Activated naive CD4-positive, alpha-beta T cell treated with anti-CD3 and anti-CD28 coated beads, Interleukin-2, amount 50 U/mL, for 72 hours (primary cell): ENCODE data around the gene TTC34. TPM values are rescaled to one million over a fixed set of nuclear protein-coding genes. Genes with fewer than 3 reads are reported as not detected.
A peak's percentile ranks its signal among the peaks of the same experiment; 100 is the strongest.
"Not testable (repeated sequence)": the region's sequence is repeated elsewhere in the genome, so short reads cannot be mapped to it uniquely, and the experiment has no call there.

Source experiments
- ATAC-seq, 2 donors: fragments of 150-1000 bp; cut with Tn5 transposase; 2 replicates each; pipeline ENCODE4 v1.10.0; 2021; ENCODE audit warnings: mild to moderate bottlenecking in 2 of 2, moderate library complexity in 2 of 2
- DNase-seq, 2 donors: peaks; one replicate each; pipeline ENCODE4 v3.0.0; 2021 to 2022; ENCODE audit warnings: low spot score in 2 of 2
- H3K27ac Mint-ChIP-seq, 2 donors: one replicate each; pipeline ENCODE4 v1.8.0; 2022; ENCODE audit warnings: mild to moderate bottlenecking in 2 of 2, mixed read lengths in 2 of 2
- H3K36me3 Mint-ChIP-seq, 2 donors: one replicate each; pipeline ENCODE4 v1.8.0; 2022; ENCODE audit warnings: mixed read lengths in 2 of 2
- H3K9me3 Mint-ChIP-seq, 2 donors: one replicate each; pipeline ENCODE4 v1.8.0; 2022; ENCODE audit warnings: mixed read lengths in 2 of 2
- total RNA-seq, 2 donors: library from RNA; stranded (reverse); gene quantifications; one replicate each; pipeline ENCODE4 v1.2.3, GENCODE V29; 2022

Gene TTC34
- total RNA-seq, 2 donors from 2014 or later: 0.80 to 1.3 TPM

DNA sequence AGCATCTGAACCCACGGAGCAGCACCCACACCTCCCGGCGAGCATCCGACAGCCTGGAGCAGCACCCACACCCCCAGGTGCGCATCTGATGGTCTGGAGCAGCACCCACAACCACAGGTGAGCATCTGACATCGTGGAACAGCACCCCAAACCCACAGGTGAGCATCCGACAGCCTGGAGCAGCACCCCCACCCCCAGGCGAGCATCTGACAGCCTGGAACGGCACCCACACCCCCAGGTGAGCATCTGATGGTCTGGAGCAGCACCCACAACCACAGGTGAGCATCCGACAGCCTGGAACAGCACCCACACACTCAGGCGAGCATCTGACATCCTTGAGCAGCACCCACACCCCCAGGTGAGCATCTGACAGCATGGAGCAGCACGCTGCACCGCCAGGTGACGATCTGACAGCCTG is 114.3 kb downstream of the TTC34 start:
- not testable (repeated sequence) for ATAC-seq, H3K36me3 Mint-ChIP-seq, DNase-seq, H3K9me3 Mint-ChIP-seq
- peak overlapping the region in 1 of 2 donors; percentile 37 for H3K27ac Mint-ChIP-seq

DNA sequence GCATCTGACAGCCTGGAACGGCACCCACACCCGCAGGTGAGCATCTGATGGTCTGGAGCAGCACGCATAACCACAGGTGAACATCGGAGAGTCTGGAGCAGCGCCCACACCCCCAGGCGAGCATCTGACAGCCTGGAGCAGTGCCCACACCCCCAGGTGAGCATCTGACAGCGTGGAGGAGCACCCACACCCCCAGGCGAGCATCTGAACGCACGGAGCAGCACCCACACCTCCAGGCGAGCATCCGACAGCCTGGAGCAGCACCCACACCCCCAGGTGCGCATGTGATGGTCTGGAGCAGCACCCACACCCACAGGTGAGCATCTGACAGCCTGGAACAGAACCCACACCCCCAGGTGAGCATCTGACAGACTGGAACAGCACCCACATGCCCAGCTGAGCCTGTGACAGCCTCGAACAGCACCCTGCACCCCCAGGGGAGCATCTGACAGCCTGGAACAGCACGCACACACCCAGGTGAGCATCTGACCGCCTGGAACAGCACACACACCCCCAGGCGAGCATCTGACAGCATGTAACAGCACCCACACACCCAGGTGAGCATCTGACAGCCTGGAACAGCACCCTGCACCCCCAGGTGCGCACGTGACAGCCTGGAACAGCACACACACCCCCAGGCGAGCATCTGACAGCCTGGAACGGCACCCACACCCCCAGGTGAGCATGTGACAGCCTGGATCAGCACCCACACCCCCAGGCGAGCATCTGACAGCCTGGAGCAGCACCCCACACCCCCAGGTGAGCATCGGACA is 115.2 kb downstream of the TTC34 start:
- ATAC-seq, H3K27ac Mint-ChIP-seq, H3K36me3 Mint-ChIP-seq, DNase-seq, H3K9me3 Mint-ChIP-seq: not testable (repeated sequence)

DNA sequence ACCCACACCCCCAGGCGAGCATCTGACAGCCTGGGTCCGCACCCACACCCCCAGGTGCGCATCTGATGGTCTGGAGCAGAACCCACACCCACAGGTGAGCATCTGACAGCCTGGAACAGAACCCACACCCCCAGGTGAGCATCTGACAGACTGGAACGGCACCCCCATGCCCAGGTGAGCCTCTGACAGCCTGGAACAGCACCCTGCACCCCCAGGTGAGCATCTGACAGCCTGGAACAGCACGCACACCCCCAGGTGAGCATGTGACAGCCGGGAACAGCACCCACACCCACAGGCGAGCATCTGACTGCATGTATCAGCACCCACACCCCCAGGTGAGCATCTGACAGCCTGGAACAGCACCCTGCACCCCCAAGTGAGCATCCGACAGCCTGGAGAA is 115.8 kb downstream of the TTC34 start:
- not testable (repeated sequence) for DNase-seq, H3K36me3 Mint-ChIP-seq, H3K9me3 Mint-ChIP-seq, ATAC-seq, H3K27ac Mint-ChIP-seq

DNA sequence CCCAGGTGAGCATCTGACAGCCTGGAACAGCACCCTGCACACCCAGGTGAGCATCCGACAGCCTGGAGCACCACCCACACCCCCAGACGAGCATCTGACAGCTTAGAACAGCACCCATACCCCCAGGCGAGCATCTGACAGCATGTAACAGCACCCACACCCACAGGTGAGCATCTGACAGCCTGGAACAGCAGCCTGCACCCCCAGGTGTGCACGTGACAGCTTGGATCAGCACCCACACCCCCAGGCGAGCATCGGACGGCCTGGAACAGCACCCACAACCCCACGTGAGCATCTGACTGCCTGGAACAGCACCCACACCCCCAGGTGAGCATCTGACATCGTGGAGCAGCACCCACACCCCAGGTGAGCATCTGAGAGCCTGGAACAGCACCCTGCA is 116.6 kb downstream of the TTC34 start:
- not testable (repeated sequence) for H3K9me3 Mint-ChIP-seq, H3K36me3 Mint-ChIP-seq, ATAC-seq, H3K27ac Mint-ChIP-seq, DNase-seq

DNA sequence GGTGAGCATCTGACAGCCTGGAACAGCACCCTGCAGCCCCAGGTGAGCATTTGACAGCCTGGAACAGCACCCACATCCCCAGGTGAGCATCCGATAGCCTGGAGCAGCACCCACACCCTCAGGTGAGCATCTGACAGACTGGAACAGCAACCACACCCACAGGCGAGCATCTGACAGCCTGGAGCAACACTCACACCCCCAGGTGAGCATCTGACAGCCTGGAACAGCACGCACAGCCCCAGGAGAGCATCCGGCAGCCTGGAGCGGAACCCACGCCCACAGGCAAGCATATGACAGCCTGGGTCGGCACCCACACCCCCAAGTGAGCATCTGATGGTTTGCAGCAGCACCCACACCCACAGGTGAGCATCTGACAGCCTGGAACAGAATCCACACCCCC is 117.5 kb downstream of the TTC34 start:
- H3K9me3 Mint-ChIP-seq, ATAC-seq, H3K36me3 Mint-ChIP-seq, H3K27ac Mint-ChIP-seq: not testable (repeated sequence)
- peak in 1 of 2 donors; percentile 67 for DNase-seq

DNA sequence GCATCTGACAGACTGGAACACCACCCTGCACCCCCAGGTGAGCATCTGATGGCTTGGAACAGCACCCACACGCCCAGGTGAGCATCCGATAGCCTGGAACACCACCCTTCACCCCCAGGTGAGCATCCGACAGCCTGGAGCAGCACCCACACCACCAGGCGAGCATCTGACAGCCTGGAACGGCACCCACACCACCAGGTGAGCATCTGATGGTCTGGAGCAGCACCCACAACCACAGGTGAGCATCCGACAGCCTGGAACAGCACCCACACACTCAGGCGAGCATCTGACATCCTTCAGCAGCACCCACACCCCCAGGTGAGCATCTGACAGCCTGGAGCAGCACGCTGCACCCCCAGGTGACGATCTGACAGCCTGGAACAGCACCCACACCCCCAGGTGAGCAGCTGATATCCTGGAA is 118.2 kb downstream of the TTC34 start:
- not testable (repeated sequence) for H3K27ac Mint-ChIP-seq, H3K9me3 Mint-ChIP-seq, H3K36me3 Mint-ChIP-seq, ATAC-seq, DNase-seq

DNA sequence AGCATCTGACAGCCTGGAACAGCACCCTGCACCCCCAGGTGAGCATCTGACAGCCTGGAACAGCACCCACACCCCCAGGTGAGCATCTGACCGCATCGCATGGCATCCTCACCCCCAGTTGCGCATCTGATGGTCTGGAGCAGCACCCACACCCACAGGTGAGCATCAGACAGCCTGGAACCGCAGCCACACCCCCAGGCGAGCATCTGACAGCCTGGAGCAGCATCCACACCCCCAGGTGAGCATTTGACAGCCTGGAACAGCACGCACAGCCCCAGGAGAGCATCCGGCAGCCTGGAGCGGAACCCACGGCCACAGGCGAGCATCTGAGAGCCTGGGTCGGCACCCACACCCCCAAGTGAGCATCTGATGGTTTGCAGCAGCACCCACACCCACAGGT is 118.6 kb downstream of the TTC34 start:
- not testable (repeated sequence) for H3K27ac Mint-ChIP-seq

DNA sequence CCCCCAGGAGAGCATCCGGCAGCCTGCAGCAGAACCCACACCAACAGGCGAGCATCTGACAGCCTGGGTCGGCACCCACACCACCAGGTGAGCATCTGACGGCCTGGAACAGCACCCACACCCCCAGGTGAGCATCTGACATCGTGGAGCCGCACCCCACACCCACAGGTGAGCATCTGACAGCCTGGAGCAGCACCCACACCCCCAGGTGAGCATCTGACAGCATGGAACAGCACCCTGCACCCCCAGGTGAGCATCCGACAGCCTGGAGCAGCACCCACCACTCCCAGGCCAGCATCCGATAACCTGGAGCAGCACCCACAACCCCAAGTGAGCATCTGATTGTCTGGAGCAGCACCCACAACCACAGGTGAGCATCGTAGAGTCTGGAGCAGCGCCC is 124.8 kb downstream of the TTC34 start:
- ATAC-seq, H3K36me3 Mint-ChIP-seq, DNase-seq, H3K9me3 Mint-ChIP-seq, H3K27ac Mint-ChIP-seq: not testable (repeated sequence)

More for the DNA sequence above, 118.6 kb downstream of the TTC34 start:
- not testable (repeated sequence) for H3K36me3 Mint-ChIP-seq, H3K9me3 Mint-ChIP-seq, DNase-seq, ATAC-seq

DNA sequence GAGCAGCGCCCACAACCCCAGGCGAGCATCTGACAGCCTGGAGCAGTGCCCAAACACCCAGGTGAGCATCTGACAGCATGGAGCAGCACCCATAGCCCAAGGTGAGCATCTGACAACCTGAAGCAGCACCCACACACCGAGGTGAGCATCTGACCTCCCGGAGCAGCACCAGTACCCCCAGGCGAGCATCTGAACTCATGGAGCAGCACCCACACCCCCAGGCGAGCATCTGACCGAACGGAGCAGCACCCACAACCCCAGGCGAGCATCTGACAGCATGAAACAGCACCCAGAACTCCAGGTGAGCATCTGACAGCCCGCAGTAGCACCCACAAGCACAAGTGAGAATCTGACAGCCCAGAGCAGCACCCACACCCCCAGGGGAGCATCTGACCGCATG is 129.8 kb downstream of the TTC34 start:
- H3K36me3 Mint-ChIP-seq, ATAC-seq, H3K9me3 Mint-ChIP-seq, H3K27ac Mint-ChIP-seq, DNase-seq: not testable (repeated sequence)

DNA sequence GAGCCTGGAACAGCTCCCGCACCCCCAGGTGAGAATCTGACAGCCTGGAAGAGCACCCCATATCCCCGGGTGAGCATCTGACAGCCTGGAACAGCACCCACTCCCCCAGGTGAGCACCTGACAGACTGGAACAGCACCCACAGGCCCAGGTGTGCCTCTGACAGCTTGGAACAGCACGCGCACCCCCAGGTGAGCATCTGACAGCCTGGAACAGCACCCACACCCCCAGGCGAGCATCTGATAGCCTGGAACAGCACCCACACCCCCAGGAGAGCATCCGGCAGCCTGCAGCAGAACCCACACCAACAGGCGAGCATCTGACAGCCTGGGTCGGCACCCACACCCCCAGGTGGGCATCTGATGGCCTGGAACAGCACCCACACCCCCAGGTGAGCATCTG is 141.7 kb downstream of the TTC34 start:
- not testable (repeated sequence) for H3K9me3 Mint-ChIP-seq, H3K27ac Mint-ChIP-seq, ATAC-seq, H3K36me3 Mint-ChIP-seq
- DNase-seq: peak; percentile 4 to 67

DNA sequence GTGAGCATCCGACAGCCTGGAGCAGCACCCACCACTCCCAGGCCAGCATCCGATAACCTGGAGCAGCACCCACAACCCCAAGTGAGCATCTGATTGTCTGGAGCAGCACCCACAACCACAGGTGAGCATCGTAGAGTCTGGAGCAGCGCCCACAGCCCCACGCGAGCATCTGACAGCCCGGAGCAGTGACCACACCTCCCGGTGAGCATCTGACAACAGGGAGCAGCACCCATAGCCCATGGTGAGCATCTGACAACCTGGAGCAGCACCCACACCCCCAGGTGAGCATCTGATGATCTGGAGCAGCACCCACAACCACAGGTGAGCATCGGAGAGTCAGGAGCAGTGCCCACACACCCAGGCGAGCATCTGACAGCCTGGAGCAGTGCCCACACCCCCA is 143.6 kb downstream of the TTC34 start:
- not testable (repeated sequence) for H3K36me3 Mint-ChIP-seq, ATAC-seq, H3K27ac Mint-ChIP-seq, H3K9me3 Mint-ChIP-seq
- DNase-seq: peak in 1 of 2 donors; percentile 62

DNA sequence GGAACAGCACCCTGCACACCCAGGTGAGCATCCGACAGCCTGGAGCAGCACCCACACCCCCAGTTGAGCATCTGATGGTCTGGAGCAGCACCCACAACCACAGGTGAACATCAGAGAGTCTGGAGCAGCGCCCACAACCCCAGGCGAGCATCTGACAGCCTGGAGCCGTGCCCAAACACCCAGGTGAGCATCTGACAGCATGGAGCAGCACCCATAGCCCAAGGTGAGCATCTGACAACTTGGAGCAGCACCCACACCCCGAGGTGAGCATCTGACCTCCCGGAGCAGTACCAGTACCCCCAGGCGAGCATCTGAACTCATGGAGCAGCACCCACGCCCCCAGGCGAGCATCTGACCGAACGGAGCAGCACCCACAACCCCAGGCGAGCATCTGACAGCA is 144.4 kb downstream of the TTC34 start:
- ATAC-seq, H3K36me3 Mint-ChIP-seq, H3K9me3 Mint-ChIP-seq, H3K27ac Mint-ChIP-seq: not testable (repeated sequence)
- DNase-seq: peak; percentile 2 to 54

DNA sequence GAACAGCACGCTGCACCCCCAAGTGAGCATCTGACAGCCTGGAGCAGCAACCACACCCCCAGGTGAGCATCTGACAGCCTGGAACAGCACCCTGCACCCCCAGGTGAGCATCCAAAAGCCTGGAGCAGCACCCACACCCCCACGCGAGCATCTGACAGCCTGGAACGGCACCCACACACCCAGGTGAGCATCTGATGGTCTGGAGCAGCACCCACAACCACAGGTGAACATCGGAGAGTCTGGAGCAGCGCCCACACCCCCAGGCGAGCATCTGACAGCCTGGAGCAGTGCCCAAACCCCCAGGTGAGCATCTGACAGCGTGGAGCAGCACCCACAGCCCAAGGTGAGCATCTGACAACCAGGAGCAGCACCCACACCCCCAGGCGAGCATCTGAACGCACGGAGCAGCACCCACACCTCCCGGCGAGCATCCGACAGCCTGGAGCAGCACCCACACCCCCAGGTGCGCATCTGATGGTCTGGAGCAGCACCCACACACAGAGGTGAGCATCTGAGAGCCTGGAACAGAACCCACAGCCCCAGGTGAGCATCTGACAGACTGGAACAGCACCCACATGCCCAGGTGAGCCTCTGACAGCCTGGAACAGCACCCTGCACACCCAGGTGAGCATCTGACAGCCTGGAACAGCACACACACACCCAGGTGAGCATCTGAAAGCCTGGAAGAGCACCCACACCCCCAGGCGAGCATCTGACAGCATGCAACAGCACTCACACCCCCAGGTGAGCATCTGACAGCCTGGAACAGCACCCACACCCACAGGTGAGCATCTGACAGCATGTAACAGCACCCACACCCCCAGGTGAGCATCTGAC is 145.7 kb downstream of the TTC34 start:
- ATAC-seq, H3K36me3 Mint-ChIP-seq, H3K9me3 Mint-ChIP-seq: not testable (repeated sequence)
- H3K27ac Mint-ChIP-seq: peak overlapping the region in 1 of 2 donors; percentile 36
- DNase-seq: peak in 1 of 2 donors; percentile 5

DNA sequence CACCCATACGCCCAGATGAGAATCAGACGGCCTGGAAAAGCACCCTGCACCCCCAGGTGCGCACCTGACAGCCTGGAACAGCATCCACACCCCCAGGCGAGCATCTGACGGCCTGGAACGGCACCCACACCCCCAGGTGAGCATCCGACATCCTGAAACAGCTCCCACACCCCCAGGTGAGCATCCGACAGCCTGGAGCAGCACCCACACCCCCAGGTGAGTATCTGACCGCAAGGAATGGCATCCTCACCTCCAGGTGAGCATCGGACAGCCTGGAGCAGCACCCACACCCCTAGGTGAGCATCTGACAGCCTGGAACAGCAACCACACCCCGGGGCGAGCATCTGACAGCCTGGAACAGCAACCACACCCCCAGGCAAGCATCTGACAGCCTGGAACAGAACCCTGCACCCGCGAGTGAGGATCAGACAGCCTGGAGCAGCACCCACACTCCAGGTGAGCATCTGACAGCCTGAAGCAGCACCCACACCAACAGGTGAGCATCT is 147.0 kb downstream of the TTC34 start:
- H3K9me3 Mint-ChIP-seq, ATAC-seq, H3K36me3 Mint-ChIP-seq, DNase-seq: not testable (repeated sequence)
- peak overlapping the region; percentile 7 to 31 for H3K27ac Mint-ChIP-seq

DNA sequence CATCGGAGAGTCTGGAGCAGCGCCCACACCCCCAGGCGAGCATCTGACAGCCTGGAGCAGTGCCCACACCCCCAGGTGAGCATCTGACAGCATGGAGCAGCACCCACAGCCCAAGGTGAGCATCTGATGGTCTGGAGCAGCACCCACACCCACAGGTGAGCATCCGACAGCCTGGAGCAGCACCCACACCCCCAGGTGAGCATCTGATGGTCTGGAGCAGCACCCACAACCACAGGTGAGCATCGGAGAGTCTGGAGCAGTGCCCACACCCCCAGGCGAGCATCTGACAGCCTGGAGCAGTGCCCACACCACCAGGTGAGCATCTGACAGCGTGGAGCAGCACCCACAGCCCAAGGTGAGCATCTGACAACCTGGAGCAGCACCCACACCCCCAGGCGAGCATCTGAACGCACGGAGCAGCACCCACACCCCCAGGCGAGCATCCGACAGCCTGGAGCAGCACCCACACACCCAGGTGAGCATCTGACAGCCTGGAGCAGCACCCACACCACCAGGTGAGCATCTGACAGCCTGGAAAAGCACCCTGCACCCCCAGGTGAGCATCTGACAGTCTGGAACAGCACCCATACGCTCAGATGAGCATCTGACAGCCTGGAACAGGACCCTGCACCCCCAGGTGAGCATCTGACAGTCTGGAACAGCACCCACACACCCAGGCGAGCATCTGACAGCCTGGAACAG is 147.6 kb downstream of the TTC34 start:
- not testable (repeated sequence) for H3K36me3 Mint-ChIP-seq, DNase-seq, ATAC-seq, H3K9me3 Mint-ChIP-seq
- H3K27ac Mint-ChIP-seq: peak overlapping the region in 1 of 2 donors; percentile 7

DNA sequence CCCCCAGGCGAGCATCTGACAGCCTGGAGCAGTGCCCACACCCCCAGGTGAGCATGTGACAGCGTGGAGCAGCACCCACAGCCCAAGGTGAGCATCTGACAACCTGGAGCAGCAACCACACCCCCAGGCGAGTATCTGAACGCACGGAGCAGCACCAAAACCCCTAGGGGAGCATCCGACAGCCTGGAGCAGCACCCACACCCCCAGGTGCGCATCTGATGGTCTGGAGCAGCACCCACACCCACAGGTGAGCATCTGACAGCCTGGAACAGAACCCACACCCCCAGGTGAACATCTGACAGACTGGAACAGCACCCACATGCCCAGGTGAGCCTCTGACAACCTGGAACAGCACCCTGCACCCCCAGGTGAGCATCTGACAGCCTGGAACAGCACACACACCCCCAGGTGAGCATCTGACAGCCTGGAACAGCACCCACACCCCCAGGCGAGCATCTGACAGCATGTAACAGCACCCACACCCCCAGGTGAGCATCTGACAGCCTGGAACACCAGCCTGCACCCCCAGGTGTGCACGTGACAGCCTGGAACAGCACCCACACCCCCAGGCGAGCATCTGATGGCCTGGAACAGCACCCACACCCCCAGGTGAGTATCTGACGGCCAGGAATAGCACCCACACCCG is 148.4 kb downstream of the TTC34 start:
- not testable (repeated sequence) for H3K36me3 Mint-ChIP-seq, H3K9me3 Mint-ChIP-seq, DNase-seq, ATAC-seq
- peak overlapping the region in 1 of 2 donors; percentile 7 for H3K27ac Mint-ChIP-seq
